H1 (cell line): ENCODE measurements around the gene CDK19.

Experiments used
- TF ChIP-seq, protein P1 (sequence below): IDR thresholded peaks from 2 replicates; pipeline ENCODE4 v1.6.1; 2012; ENCODE audit warnings: low read length, inconsistent platforms
- TF ChIP-seq, protein P2 (sequence below), 3 experiments: IDR thresholded peaks; 1 replicate in 2 of 3; 2 replicates in 1 of 3; pipeline versions ENCODE4 v1.5.1 to v1.6.1; 2011; ENCODE audit warnings: low read length in 3 of 3, mild to moderate bottlenecking in 3 of 3, inconsistent platforms in 2 of 3, low read depth in 1 of 3, moderate library complexity in 1 of 3; ENCODE audit not compliant: insufficient read depth in 1 of 3; ENCODE audit errors: control extremely low read depth in 1 of 3

DNA sequence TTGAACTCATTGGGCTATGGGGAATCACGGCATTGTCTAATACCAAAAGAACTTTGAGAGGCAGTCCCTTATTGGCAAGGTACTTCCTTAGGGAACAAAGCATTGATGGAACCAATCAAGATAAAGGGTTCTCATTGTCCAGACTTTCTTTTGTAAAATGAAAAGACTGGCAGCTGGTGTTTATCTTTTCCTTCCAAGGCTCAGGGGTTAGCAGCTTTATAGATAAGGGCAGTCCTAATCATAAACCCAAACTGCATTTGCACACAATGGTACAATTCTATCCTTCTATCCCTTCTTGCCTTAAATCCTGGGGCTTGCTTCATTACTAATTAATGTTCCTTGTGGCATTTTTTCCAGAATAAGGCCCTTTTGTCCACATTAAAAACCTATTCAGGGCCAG is 28.6 kb downstream of the CDK19 start:
- TF ChIP-seq, protein P1, sequence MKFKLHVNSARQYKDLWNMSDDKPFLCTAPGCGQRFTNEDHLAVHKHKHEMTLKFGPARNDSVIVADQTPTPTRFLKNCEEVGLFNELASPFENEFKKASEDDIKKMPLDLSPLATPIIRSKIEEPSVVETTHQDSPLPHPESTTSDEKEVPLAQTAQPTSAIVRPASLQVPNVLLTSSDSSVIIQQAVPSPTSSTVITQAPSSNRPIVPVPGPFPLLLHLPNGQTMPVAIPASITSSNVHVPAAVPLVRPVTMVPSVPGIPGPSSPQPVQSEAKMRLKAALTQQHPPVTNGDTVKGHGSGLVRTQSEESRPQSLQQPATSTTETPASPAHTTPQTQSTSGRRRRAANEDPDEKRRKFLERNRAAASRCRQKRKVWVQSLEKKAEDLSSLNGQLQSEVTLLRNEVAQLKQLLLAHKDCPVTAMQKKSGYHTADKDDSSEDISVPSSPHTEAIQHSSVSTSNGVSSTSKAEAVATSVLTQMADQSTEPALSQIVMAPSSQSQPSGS: no peak
- TF ChIP-seq, protein P2, sequence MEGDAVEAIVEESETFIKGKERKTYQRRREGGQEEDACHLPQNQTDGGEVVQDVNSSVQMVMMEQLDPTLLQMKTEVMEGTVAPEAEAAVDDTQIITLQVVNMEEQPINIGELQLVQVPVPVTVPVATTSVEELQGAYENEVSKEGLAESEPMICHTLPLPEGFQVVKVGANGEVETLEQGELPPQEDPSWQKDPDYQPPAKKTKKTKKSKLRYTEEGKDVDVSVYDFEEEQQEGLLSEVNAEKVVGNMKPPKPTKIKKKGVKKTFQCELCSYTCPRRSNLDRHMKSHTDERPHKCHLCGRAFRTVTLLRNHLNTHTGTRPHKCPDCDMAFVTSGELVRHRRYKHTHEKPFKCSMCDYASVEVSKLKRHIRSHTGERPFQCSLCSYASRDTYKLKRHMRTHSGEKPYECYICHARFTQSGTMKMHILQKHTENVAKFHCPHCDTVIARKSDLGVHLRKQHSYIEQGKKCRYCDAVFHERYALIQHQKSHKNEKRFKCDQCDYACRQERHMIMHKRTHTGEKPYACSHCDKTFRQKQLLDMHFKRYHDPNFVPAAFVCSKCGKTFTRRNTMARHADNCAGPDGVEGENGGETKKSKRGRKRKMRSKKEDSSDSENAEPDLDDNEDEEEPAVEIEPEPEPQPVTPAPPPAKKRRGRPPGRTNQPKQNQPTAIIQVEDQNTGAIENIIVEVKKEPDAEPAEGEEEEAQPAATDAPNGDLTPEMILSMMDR (IDR thresholded peaks at IDR 0.05; ENCODE audit: control extremely low read depth in 1 of 3, insufficient read depth in 1 of 3, low read depth in 1 of 3, low read length in 3 of 3): no peak
